ENCODE data around the gene NPEPL1. TPM values are rescaled to one million over a fixed set of nuclear protein-coding genes. Genes with fewer than 3 reads are reported as not detected.

Gene NPEPL1
- total and polyA plus RNA-seq, 2 of the 8 experiments (the other 6 are each of a cell fraction or from before 2014, with no cell fraction given): 12.4 to 26.8 TPM

- H4K8ac ChIP-seq (ENCODE audit: extremely low read depth, insufficient read depth, low read length): 0 out of 2 replicates have a peak overlapping the region, but pooled peaks have one; percentile 37
- no peak for FAIRE-seq
- H3K4me3 ChIP-seq (ENCODE audit: extremely low read depth in 1 of 4, insufficient read depth in 2 of 4, low read depth in 3 of 4, low read length in 4 of 4): no peak overlapping the region
- no peaks in the 10 kb centered on the region for H3K27me3 ChIP-seq (replicated peaks in 1 of 4; ENCODE audit: control insufficient read depth in 3 of 4, extremely low read depth in 1 of 4, insufficient read depth in 3 of 4, low read length in 3 of 4)
- no peaks in the 10 kb centered on the region for H3K23me2 ChIP-seq (ENCODE audit: low read depth, low read length)
- H2BK15ac ChIP-seq (ENCODE audit: low read length): no peak overlapping the region
- no peaks in the 10 kb centered on the region for H3K36me3 ChIP-seq (ENCODE audit: control insufficient read depth in 2 of 4, insufficient read depth in 4 of 4, low read length in 3 of 4)
- H3K4me2 ChIP-seq (ENCODE audit: insufficient read depth in 1 of 2, low read depth in 2 of 2, low read length in 2 of 2): no peak overlapping the region
- H2AFZ ChIP-seq (ENCODE audit: low read length): no peak overlapping the region
- no peak overlapping the region for H3K56ac ChIP-seq (replicated peaks; ENCODE audit: insufficient read length, low read depth, low read length)
- H3K14ac ChIP-seq (ENCODE audit: insufficient read length): no peak overlapping the region
- no peaks in the 10 kb centered on the region for H3K79me1 ChIP-seq (ENCODE audit: low read depth, low read length)
- no peak overlapping the region for H3K18ac ChIP-seq (ENCODE audit: extremely low read depth, low read length)
- peaks cover 0 to 4% (median 0%) of the 10 kb centered on the region in 4 experiments; a peak in 2 of 7 replicates for H3K4me1 ChIP-seq (replicated peaks in 1 of 4; ENCODE audit: control insufficient read depth in 3 of 4, insufficient read depth in 4 of 4, low read length in 3 of 4)
- no peak overlapping the region for H2BK120ac ChIP-seq (replicated peaks; ENCODE audit: low read depth, low read length)
- H2BK12ac ChIP-seq (ENCODE audit: low read depth, low read length): no peak overlapping the region
- H4K5ac ChIP-seq (ENCODE audit: insufficient read length, low read depth, low read length): no peak overlapping the region
- H3K23ac ChIP-seq (ENCODE audit: insufficient read length): no peak overlapping the region
- H4K91ac ChIP-seq (replicated peaks; ENCODE audit: insufficient read length, low read length): no peak overlapping the region
- DNase-seq (ENCODE audit: low read depth in 1 of 2, low spot score in 2 of 2): peak in 1 of 2 experiments; percentile 46
- H3K9ac ChIP-seq (replicated peaks in 1 of 4; ENCODE audit: extremely low read depth in 1 of 4, low read depth in 3 of 4, low read length in 3 of 4): no peak overlapping the region
- CTCF ChIA-PET (ENCODE audit: partially characterized antibody): interaction anchor here (1.0 to 1.4 kb wide), 4 partner anchors 10 to 132 kb away, joined by 3 to 5 read pairs (median 3); no protein-coding TSS in a partner anchor
- H3K9me3 ChIP-seq (ENCODE audit: insufficient read depth in 2 of 2, low read depth in 1 of 2, low read length in 1 of 2): no peaks in the 10 kb centered on the region
- H2BK20ac ChIP-seq (ENCODE audit: low read length): no peak overlapping the region
- H4K20me1 ChIP-seq (replicated peaks in 1 of 2; ENCODE audit: control insufficient read depth in 1 of 2, insufficient read depth in 2 of 2, low read length in 2 of 2): no peaks in the 10 kb centered on the region
- H2AK5ac ChIP-seq (ENCODE audit: low read depth, low read length): no peak overlapping the region
- H3K4ac ChIP-seq (replicated peaks; ENCODE audit: insufficient read length, low read depth, low read length): no peak overlapping the region
- H3K79me2 ChIP-seq (ENCODE audit: control insufficient read depth in 1 of 2, insufficient read depth in 2 of 2, low read length in 2 of 2): no peaks in the 10 kb centered on the region
- POLR2A ChIA-PET (ENCODE audit: partially characterized antibody): interaction anchor here (0.7 to 10.9 kb wide), 9 partner anchors 16 to 122 kb away, joined by 3 to 188 read pairs (median 4); partner anchors contain the start of gene STX16
- 87% methylated on average over 23 of the region's 23 CpGs; no CpG with 5 or more reads in 1 of the 2 experiments for WGBS, 2 experiments (ENCODE audit: extremely low coverage in 1 of 2, insufficient coverage in 1 of 2, insufficient read length in 1 of 2, insufficient replicate concordance in 2 of 2, low coverage in 1 of 2, low lambda C conversion rate in 2 of 2, missing lambda C conversion rate in 1 of 2)
- H3K27ac ChIP-seq (ENCODE audit: low read depth, low read length): no peak overlapping the region
- H2BK5ac ChIP-seq (ENCODE audit: low read depth, low read length): no peak overlapping the region
- TF ChIP-seq SP4 (IDR thresholded peaks at IDR 0.05; ENCODE audit: low read length) (no peak), USF2 (IDR thresholded peaks at IDR 0.05; ENCODE audit: low read length) (no peak), MAFK (IDR thresholded peaks at IDR 0.05; ENCODE audit: low read depth, low read length) (no peak), SP1 (IDR thresholded peaks at IDR 0.05; ENCODE audit: low read depth, low read length) (no peak), GTF2F1 (IDR thresholded peaks at IDR 0.05; ENCODE audit: borderline replicate concordance, low read depth, low read length) (no peak)
Observed at GRCh38 chr20:58716476-58717277, 24.1 kb downstream of the NPEPL1 start.

All from H1 (cell line).